HEK293 (cell line): ENCODE measurements around the gene FXYD3.

Experiments used
- BCL11A ChIP-seq: fragments of 450-650 bp; formaldehyde crosslinking; IDR thresholded peaks from 2 replicates; pipeline ENCODE4 v1.5.1; 2016; ENCODE audit warnings: low read depth, missing biosample characterization, missing genetic modification characterization
- EGR2 ChIP-seq: fragments of 450-650 bp; formaldehyde crosslinking; IDR thresholded peaks from 2 replicates; pipeline ENCODE4 v1.5.1; 2016; ENCODE audit warnings: low read depth, missing biosample characterization, missing genetic modification characterization
- KLF7 ChIP-seq: fragments of 450-650 bp; formaldehyde crosslinking; IDR thresholded peaks from 2 replicates; pipeline ENCODE4 v1.5.1; 2016; ENCODE audit warnings: missing biosample characterization, missing genetic modification characterization, borderline replicate concordance
- TRIM28 ChIP-seq: IDR thresholded peaks from 2 replicates; pipeline ENCODE4 v1.6.1; 2011; ENCODE audit warnings: low read length, control low read depth, borderline replicate concordance
- ZBTB1 ChIP-seq: fragments of 450-650 bp; formaldehyde crosslinking; IDR thresholded peaks from 2 replicates; pipeline ENCODE4 v1.5.1; 2016; ENCODE audit warnings: missing biosample characterization, missing genetic modification characterization
- ZBTB11 ChIP-seq: fragments of 450-650 bp; formaldehyde crosslinking; conservative IDR thresholded peaks from 2 replicates; pipeline ENCODE4 v1.5.1; 2016; ENCODE audit warnings: low read depth, missing biosample characterization, missing genetic modification characterization
- ZBTB20 ChIP-seq: fragments of 450-650 bp; formaldehyde crosslinking; IDR thresholded peaks from 2 replicates; pipeline ENCODE4 v1.5.1; 2016; ENCODE audit warnings: missing biosample characterization, missing genetic modification characterization
- ZBTB48 ChIP-seq: fragments of 450-650 bp; formaldehyde crosslinking; IDR thresholded peaks from 2 replicates; pipeline ENCODE4 v1.5.1; 2016; ENCODE audit warnings: missing biosample characterization, missing genetic modification characterization
- ZEB2 ChIP-seq: fragments of 450-650 bp; formaldehyde crosslinking; IDR thresholded peaks from 2 replicates; pipeline ENCODE4 v1.5.1; 2016; ENCODE audit warnings: missing biosample characterization, missing genetic modification characterization
- ZFP3 ChIP-seq: fragments of 450-650 bp; formaldehyde crosslinking; IDR thresholded peaks from 2 replicates; pipeline ENCODE4 v1.5.1; 2016; ENCODE audit warnings: low read depth, missing biosample characterization, missing genetic modification characterization
- ZFP41 ChIP-seq: fragments of 450-650 bp; formaldehyde crosslinking; IDR thresholded peaks from 2 replicates; pipeline ENCODE4 v1.5.1; 2016; ENCODE audit warnings: missing biosample characterization, missing genetic modification characterization, borderline replicate concordance
- ZNF121 ChIP-seq: fragments of 450-650 bp; formaldehyde crosslinking; IDR thresholded peaks from 2 replicates; pipeline ENCODE4 v1.5.1; 2016; ENCODE audit warnings: missing biosample characterization, missing genetic modification characterization
- ZNF133 ChIP-seq: fragments of 450-650 bp; formaldehyde crosslinking; IDR thresholded peaks from 2 replicates; pipeline ENCODE4 v1.5.1; 2016; ENCODE audit warnings: missing biosample characterization, missing genetic modification characterization
- ZNF174 ChIP-seq: fragments of 450-650 bp; formaldehyde crosslinking; IDR thresholded peaks from 2 replicates; pipeline ENCODE4 v1.5.0; 2017; ENCODE audit warnings: missing biosample characterization, mild to moderate bottlenecking, missing genetic modification characterization
- ZNF18 ChIP-seq: fragments of 450-650 bp; formaldehyde crosslinking; IDR thresholded peaks from 2 replicates; pipeline ENCODE4 v1.5.1; 2016; ENCODE audit warnings: missing biosample characterization, missing genetic modification characterization
- ZNF26 ChIP-seq: fragments of 450-650 bp; formaldehyde crosslinking; IDR thresholded peaks from 2 replicates; pipeline ENCODE4 v1.5.1; 2016; ENCODE audit warnings: missing biosample characterization, missing genetic modification characterization
- ZNF335 ChIP-seq: fragments of 450-650 bp; formaldehyde crosslinking; conservative IDR thresholded peaks from 2 replicates; pipeline ENCODE4 v1.5.1; 2016; ENCODE audit warnings: missing biosample characterization, missing genetic modification characterization
- ZNF473 ChIP-seq: fragments of 450-650 bp; formaldehyde crosslinking; IDR thresholded peaks from 2 replicates; pipeline ENCODE4 v1.5.1; 2017; ENCODE audit warnings: missing biosample characterization, missing genetic modification characterization
- ZNF488 ChIP-seq: fragments of 450-650 bp; formaldehyde crosslinking; IDR thresholded peaks from 2 replicates; pipeline ENCODE4 v1.5.1; 2016; ENCODE audit warnings: missing biosample characterization, missing genetic modification characterization
- ZNF518A ChIP-seq: fragments of 450-650 bp; formaldehyde crosslinking; conservative IDR thresholded peaks from 2 replicates; pipeline ENCODE4 v1.5.1; 2016; ENCODE audit warnings: low read depth, missing biosample characterization, missing genetic modification characterization
- ZSCAN18 ChIP-seq: fragments of 450-650 bp; formaldehyde crosslinking; IDR thresholded peaks from 2 replicates; pipeline ENCODE4 v1.5.1; 2016; ENCODE audit warnings: missing biosample characterization, missing genetic modification characterization
- ZSCAN30 ChIP-seq: fragments of 450-650 bp; IDR thresholded peaks from 2 replicates; pipeline ENCODE4 v1.5.1; 2018; ENCODE audit warnings: missing biosample characterization, mild to moderate bottlenecking, missing genetic modification characterization, moderate library complexity
- TF ChIP-seq, protein P1 (sequence below): fragments of 450-650 bp; formaldehyde crosslinking; IDR thresholded peaks from 2 replicates; pipeline ENCODE4 v1.5.1; 2017; ENCODE audit warnings: missing biosample characterization, missing genetic modification characterization

Gene FXYD3

DNA sequence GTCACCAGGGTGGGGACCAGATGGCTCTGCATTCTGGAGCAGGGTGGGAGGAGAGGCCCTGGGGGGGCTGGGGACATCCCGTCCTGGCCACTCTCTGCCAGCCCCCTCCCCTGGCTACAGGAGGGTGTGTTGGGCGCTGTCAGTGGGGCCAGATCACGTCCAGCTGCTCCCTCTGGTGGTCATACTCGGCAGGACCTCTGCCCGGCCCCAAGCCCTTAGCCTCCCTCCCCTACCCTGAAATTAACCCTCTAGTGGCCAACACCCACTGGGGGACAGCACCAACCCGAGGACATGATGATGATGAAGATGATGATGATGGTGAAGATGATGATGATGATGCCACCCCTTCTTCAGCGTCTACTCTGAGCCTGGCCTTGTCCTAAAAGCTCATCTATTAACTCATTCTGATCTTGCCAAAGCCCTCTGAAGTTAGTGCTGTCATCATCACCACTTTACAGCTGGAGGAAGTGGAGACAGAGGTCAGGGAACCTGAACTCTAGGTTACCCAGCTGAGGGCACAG is 19.8 kb downstream of the FXYD3 start (continued):
- TF ChIP-seq ZSCAN18 (tag by site-specific recombination) (peak; percentile 85), ZNF488 (tag by site-specific recombination) (no peak), ZFP41 (no peak), ZNF335 (tag by site-specific recombination) (no peak), ZBTB11 (no peak), ZNF121 (tag by site-specific recombination) (no peak), TRIM28 (0 out of 2 replicates have a peak, but pooled peaks have one; percentile 24), ZBTB20 (peak; percentile 29; the same call in 1 of the 2 replicates), ZNF133 (tag by site-specific recombination) (no peak; the same call in 1 of the 2 replicates), KLF7 (peak; percentile 76; the same call in 1 of the 2 replicates), ZBTB1 (no peak), ZSCAN30 (tag by site-specific recombination) (peak; percentile 86; the same call in 1 of the 2 replicates), ZEB2 (tag by site-specific recombination) (peak; percentile 86), ZNF473 (tag by site-specific recombination) (no peak), EGR2 (peak; percentile 17; the same call in 1 of the 2 replicates), ZNF174 (no peak), BCL11A (tag by site-specific recombination) (no peak), ZBTB48 (tag by site-specific recombination) (peak; percentile 86), ZFP3 (tag by site-specific recombination) (no peak), ZNF518A (no peak), ZNF18 (tag by site-specific recombination) (no peak), ZNF26 (tag by site-specific recombination) (no peak)
- TF ChIP-seq, protein P1, sequence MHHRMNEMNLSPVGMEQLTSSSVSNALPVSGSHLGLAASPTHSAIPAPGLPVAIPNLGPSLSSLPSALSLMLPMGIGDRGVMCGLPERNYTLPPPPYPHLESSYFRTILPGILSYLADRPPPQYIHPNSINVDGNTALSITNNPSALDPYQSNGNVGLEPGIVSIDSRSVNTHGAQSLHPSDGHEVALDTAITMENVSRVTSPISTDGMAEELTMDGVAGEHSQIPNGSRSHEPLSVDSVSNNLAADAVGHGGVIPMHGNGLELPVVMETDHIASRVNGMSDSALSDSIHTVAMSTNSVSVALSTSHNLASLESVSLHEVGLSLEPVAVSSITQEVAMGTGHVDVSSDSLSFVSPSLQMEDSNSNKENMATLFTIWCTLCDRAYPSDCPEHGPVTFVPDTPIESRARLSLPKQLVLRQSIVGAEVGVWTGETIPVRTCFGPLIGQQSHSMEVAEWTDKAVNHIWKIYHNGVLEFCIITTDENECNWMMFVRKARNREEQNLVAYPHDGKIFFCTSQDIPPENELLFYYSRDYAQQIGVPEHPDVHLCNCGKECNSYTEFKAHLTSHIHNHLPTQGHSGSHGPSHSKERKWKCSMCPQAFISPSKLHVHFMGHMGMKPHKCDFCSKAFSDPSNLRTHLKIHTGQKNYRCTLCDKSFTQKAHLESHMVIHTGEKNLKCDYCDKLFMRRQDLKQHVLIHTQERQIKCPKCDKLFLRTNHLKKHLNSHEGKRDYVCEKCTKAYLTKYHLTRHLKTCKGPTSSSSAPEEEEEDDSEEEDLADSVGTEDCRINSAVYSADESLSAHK (tag by site-specific recombination): 0 out of 2 replicates have a peak, but pooled peaks have one; percentile 42
